ENCODE data around the gene ST7L.

- TF ChIP-seq, protein P1, sequence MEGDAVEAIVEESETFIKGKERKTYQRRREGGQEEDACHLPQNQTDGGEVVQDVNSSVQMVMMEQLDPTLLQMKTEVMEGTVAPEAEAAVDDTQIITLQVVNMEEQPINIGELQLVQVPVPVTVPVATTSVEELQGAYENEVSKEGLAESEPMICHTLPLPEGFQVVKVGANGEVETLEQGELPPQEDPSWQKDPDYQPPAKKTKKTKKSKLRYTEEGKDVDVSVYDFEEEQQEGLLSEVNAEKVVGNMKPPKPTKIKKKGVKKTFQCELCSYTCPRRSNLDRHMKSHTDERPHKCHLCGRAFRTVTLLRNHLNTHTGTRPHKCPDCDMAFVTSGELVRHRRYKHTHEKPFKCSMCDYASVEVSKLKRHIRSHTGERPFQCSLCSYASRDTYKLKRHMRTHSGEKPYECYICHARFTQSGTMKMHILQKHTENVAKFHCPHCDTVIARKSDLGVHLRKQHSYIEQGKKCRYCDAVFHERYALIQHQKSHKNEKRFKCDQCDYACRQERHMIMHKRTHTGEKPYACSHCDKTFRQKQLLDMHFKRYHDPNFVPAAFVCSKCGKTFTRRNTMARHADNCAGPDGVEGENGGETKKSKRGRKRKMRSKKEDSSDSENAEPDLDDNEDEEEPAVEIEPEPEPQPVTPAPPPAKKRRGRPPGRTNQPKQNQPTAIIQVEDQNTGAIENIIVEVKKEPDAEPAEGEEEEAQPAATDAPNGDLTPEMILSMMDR (conservative IDR thresholded peaks at IDR 0.05; ENCODE audit: low read depth, low read length) = no peak
- TF ChIP-seq EZH2phosphoT487 (IDR thresholded peaks at IDR 0.05; ENCODE audit: borderline replicate concordance, low read length) (no peak), EZH2 (IDR thresholded peaks at IDR 0.05; ENCODE audit: low read length, unreplicated experiment) (no peak)
Measured at GRCh38 chr1:112496290-112496689, 122.7 kb downstream of the ST7L start.

All from PC-3 (cell line).